H1 (cell line): ENCODE measurements around the gene KCNH1. TPM values are rescaled to one million over a fixed set of nuclear protein-coding genes. Genes with fewer than 3 reads are reported as not detected.

ENCODE experiments used
- CTCF ChIA-PET: fragments of 300-600 bp; sonication (Branson Sonifier 250); formaldehyde crosslinking; loops from one replicate; lab custom pipeline; 2021; ENCODE audit not compliant: partially characterized antibody; lab: Charles Lee
- POLR2A ChIA-PET: fragments of 300-600 bp; sonication (Branson Sonifier 250); formaldehyde crosslinking; loops from one replicate; lab custom pipeline; 2021; ENCODE audit warnings: inconsistent platforms; ENCODE audit not compliant: partially characterized antibody; lab: Charles Lee
- DNase-seq, 2 experiments: peaks; one replicate each; pipeline versions ENCODE4 v3.0.0 to v3.0.0-alpha.2; 2010 to 2022; ENCODE audit warnings: low spot score in 2 of 2, low read depth in 1 of 2, mixed read lengths in 1 of 2
- FAIRE-seq: peaks from 2 replicates; lab custom pipeline; 2011; peaks lifted over from hg19 to GRCh38; lab: Jason Lieb, UNC
- H2AFZ ChIP-seq: 2 replicates; pipeline ENCODE4 v1.8.1; 2012; ENCODE audit warnings: low read length, inconsistent platforms
- H2AK5ac ChIP-seq: 2 replicates; pipeline ENCODE4 v1.6.1; 2013; ENCODE audit warnings: low read depth, low read length
- H2BK120ac ChIP-seq: replicated peaks from 2 replicates; pipeline ENCODE3; 2013; ENCODE audit warnings: low read depth, low read length, inconsistent platforms
- H2BK12ac ChIP-seq: 2 replicates; pipeline ENCODE4 v1.6.1; 2013; ENCODE audit warnings: low read depth, low read length
- H2BK15ac ChIP-seq: 2 replicates; pipeline ENCODE4 v1.6.1; 2013; ENCODE audit warnings: low read length
- H2BK20ac ChIP-seq: 2 replicates; pipeline ENCODE4 v1.6.1; 2013; ENCODE audit warnings: low read length
- H2BK5ac ChIP-seq: 2 replicates; pipeline ENCODE4 v1.6.1; 2013; ENCODE audit warnings: low read depth, low read length
- H3K14ac ChIP-seq: 2 replicates; pipeline ENCODE4 v1.6.1; 2013; ENCODE audit warnings: inconsistent platforms; ENCODE audit not compliant: insufficient read length
- H3K18ac ChIP-seq: 2 replicates; pipeline ENCODE4 v1.6.1; 2013; ENCODE audit warnings: low read length; ENCODE audit errors: extremely low read depth
- H3K23ac ChIP-seq: 2 replicates; pipeline ENCODE4 v1.6.1; 2013; ENCODE audit warnings: inconsistent platforms; ENCODE audit not compliant: insufficient read length
- H3K23me2 ChIP-seq: 2 replicates; pipeline ENCODE4 v1.6.1; 2013; ENCODE audit warnings: low read depth, low read length
- H3K27ac ChIP-seq: 2 replicates; pipeline ENCODE4 v1.6.1; 2011; ENCODE audit warnings: low read depth, low read length, inconsistent platforms
- H3K27me3 ChIP-seq, 4 experiments: replicated peaks in 1 of 4; 1 replicate in 1 of 4; 2 replicates in 3 of 4; pipeline versions ENCODE4 v1.6.1 to v1.8.1; 2011 to 2013; ENCODE audit warnings: low read length in 3 of 4, mild to moderate bottlenecking in 3 of 4, inconsistent platforms in 2 of 4, mixed read lengths in 2 of 4, moderate library complexity in 1 of 4; ENCODE audit not compliant: control insufficient read depth in 3 of 4, insufficient read depth in 3 of 4; ENCODE audit errors: extremely low read depth in 1 of 4
- H3K36me3 ChIP-seq, 4 experiments: 2 replicates each; pipeline versions ENCODE4 v1.6.1 to v1.8.1; 2011 to 2013; ENCODE audit warnings: mild to moderate bottlenecking in 4 of 4, low read length in 3 of 4, moderate library complexity in 2 of 4, control low read depth in 1 of 4, inconsistent platforms in 1 of 4; ENCODE audit not compliant: insufficient read depth in 4 of 4, control insufficient read depth in 2 of 4
- H3K4ac ChIP-seq: replicated peaks from 2 replicates; pipeline ENCODE3; 2013; ENCODE audit warnings: low read length, low read depth, mixed read lengths, inconsistent platforms; ENCODE audit not compliant: insufficient read length
- H3K4me1 ChIP-seq, 4 experiments: replicated peaks in 1 of 4; 1 replicate in 1 of 4; 2 replicates in 3 of 4; pipeline versions ENCODE4 v1.6.1 to v1.8.1; 2011 to 2013; ENCODE audit warnings: low read length in 3 of 4, inconsistent platforms in 2 of 4, mixed read lengths in 1 of 4; ENCODE audit not compliant: insufficient read depth in 4 of 4, control insufficient read depth in 3 of 4
- H3K4me2 ChIP-seq, 2 experiments: 2 replicates each; pipeline versions ENCODE4 v1.6.1 to v1.8.1; 2011 to 2013; ENCODE audit warnings: low read depth in 2 of 2, low read length in 2 of 2, control low read depth in 1 of 2, inconsistent platforms in 1 of 2, mild to moderate bottlenecking in 1 of 2; ENCODE audit not compliant: insufficient read depth in 1 of 2
- H3K4me3 ChIP-seq, 4 experiments: fragments of 200-600, 300-600 bp in 1 of 4; sonication (generic), shearing (Covaris generic), sonication (Bioruptor Twin) in 1 of 4; 2 replicates each; pipeline versions ENCODE4 v1.5.1 to v1.8.1; 2011 to 2016; ENCODE audit warnings: low read length in 4 of 4, low read depth in 3 of 4, control low read depth in 2 of 4, inconsistent platforms in 2 of 4, mild to moderate bottlenecking in 2 of 4, mixed read lengths in 1 of 4, moderate library complexity in 1 of 4; ENCODE audit not compliant: insufficient read depth in 2 of 4; ENCODE audit errors: extremely low read depth in 1 of 4
- H3K56ac ChIP-seq: replicated peaks from 2 replicates; pipeline ENCODE3; 2013; ENCODE audit warnings: low read depth, mild to moderate bottlenecking, mixed read lengths, low read length, inconsistent platforms; ENCODE audit not compliant: insufficient read length
- H3K79me1 ChIP-seq: 2 replicates; pipeline ENCODE4 v1.6.1; 2013; ENCODE audit warnings: low read depth, low read length, control low read depth
- H3K79me2 ChIP-seq, 2 experiments: 2 replicates each; pipeline versions ENCODE4 v1.6.1 to v1.8.1; 2012 to 2013; ENCODE audit warnings: low read length in 2 of 2, mild to moderate bottlenecking in 2 of 2, inconsistent platforms in 1 of 2; ENCODE audit not compliant: insufficient read depth in 2 of 2, control insufficient read depth in 1 of 2
- H3K9ac ChIP-seq, 4 experiments: replicated peaks in 1 of 4; 1 replicate in 1 of 4; 2 replicates in 3 of 4; pipeline versions ENCODE4 v1.6.1 to v1.8.1; 2011 to 2013; ENCODE audit warnings: low read depth in 3 of 4, low read length in 3 of 4, control low read depth in 2 of 4, mild to moderate bottlenecking in 2 of 4, moderate library complexity in 2 of 4, inconsistent platforms in 1 of 4; ENCODE audit errors: extremely low read depth in 1 of 4
- H3K9me3 ChIP-seq, 2 experiments: 2 replicates each; pipeline versions ENCODE4 v1.6.1 to v1.8.1; 2012 to 2013; ENCODE audit warnings: mild to moderate bottlenecking in 2 of 2, moderate library complexity in 2 of 2, control low read depth in 1 of 2, inconsistent platforms in 1 of 2, low read depth in 1 of 2, low read length in 1 of 2, mixed read lengths in 1 of 2; ENCODE audit not compliant: insufficient read depth in 2 of 2
- H4K20me1 ChIP-seq, 2 experiments: replicated peaks in 1 of 2; 2 replicates each; pipeline versions ENCODE3 to v1.8.1; 2011 to 2013; ENCODE audit warnings: inconsistent platforms in 2 of 2, low read length in 2 of 2, mild to moderate bottlenecking in 1 of 2; ENCODE audit not compliant: insufficient read depth in 2 of 2, control insufficient read depth in 1 of 2
- H4K5ac ChIP-seq: 2 replicates; pipeline ENCODE4 v1.6.1; 2013; ENCODE audit warnings: low read length, low read depth, mixed read lengths, inconsistent platforms; ENCODE audit not compliant: insufficient read length
- H4K8ac ChIP-seq: 2 replicates; pipeline ENCODE4 v1.8.0; 2013; ENCODE audit warnings: mild to moderate bottlenecking, moderate library complexity, low read length, inconsistent platforms; ENCODE audit not compliant: insufficient read depth; ENCODE audit errors: extremely low read depth
- H4K91ac ChIP-seq: replicated peaks from 2 replicates; pipeline ENCODE3; 2013; ENCODE audit warnings: low read length, mixed read lengths, inconsistent platforms; ENCODE audit not compliant: insufficient read length
- ASH2L ChIP-seq: fragments of 200-600, 300-600 bp; sonication (generic); IDR thresholded peaks from one replicate; pipeline ENCODE4 v1.7.1; 2017; ENCODE audit warnings: low read length
- BACH1 ChIP-seq: IDR thresholded peaks from 2 replicates; pipeline ENCODE4 v1.6.1; 2012; ENCODE audit warnings: low read length, improper control_type of control experiment
- CBX8 ChIP-seq: fragments of 300-800, 300-1000 bp; sonication (generic); IDR thresholded peaks from 2 replicates; pipeline ENCODE4 v1.7.1; 2016; ENCODE audit warnings: low read depth, low read length, borderline replicate concordance
- CHD1 ChIP-seq: IDR thresholded peaks from 2 replicates; pipeline ENCODE4 v1.6.1; 2012; ENCODE audit warnings: low read depth, low read length, improper control_type of control experiment
- EGR1 ChIP-seq: IDR thresholded peaks from 2 replicates; pipeline ENCODE4 v1.6.1; 2011; ENCODE audit warnings: low read depth, low read length, borderline replicate concordance
- EZH2 ChIP-seq: fragments of 200-600 bp; sonication (generic); IDR thresholded peaks from 2 replicates; pipeline ENCODE4 v1.7.1; 2012; ENCODE audit warnings: low read depth, mild to moderate bottlenecking, moderate library complexity, low read length, inconsistent platforms; ENCODE audit not compliant: severe bottlenecking
- FOSL1 ChIP-seq: IDR thresholded peaks from 2 replicates; pipeline ENCODE4 v1.6.1; 2011; ENCODE audit warnings: mild to moderate bottlenecking, low read depth, low read length, moderate library complexity; ENCODE audit not compliant: insufficient read depth
- MAFK ChIP-seq: IDR thresholded peaks from 2 replicates; pipeline ENCODE4 v1.6.1; 2012; ENCODE audit warnings: low read depth, mild to moderate bottlenecking, improper control_type of control experiment, low read length
- POLR2AphosphoS5 ChIP-seq: IDR thresholded peaks from 2 replicates; pipeline ENCODE4 v1.6.1; 2011; ENCODE audit warnings: low read depth, low read length
- RBBP5 ChIP-seq: IDR thresholded peaks from 2 replicates; pipeline ENCODE4 v1.7.1; 2012; ENCODE audit warnings: low read depth, mild to moderate bottlenecking, inconsistent platforms, low read length, moderate library complexity, borderline replicate concordance
- SAP30 ChIP-seq: fragments of 300-600 bp; sonication (generic); IDR thresholded peaks from 2 replicates; pipeline ENCODE4 v1.7.1; 2012; ENCODE audit warnings: low read length, moderate library complexity, mild to moderate bottlenecking, inconsistent platforms; ENCODE audit not compliant: insufficient read depth, insufficient replicate concordance
- SIX5 ChIP-seq: IDR thresholded peaks from 2 replicates; pipeline ENCODE4 v1.6.1; 2011; ENCODE audit warnings: mild to moderate bottlenecking, low read depth, low read length
- YY1 ChIP-seq: IDR thresholded peaks from 2 replicates; pipeline ENCODE4 v1.6.1; 2011; ENCODE audit warnings: low read depth, mild to moderate bottlenecking, low read length
- WGBS, 2 experiments: shearing (Covaris generic) in 1 of 2; methylation state at CpG; one replicate each; pipeline versions ENCODE4 v1.1.6 to v1.1.7; 2013 to 2015; ENCODE audit warnings: low lambda C conversion rate in 2 of 2, mixed read lengths in 2 of 2, inconsistent platforms in 1 of 2, low coverage in 1 of 2, missing lambda C conversion rate in 1 of 2; ENCODE audit not compliant: insufficient replicate concordance in 2 of 2, insufficient coverage in 1 of 2, insufficient read length in 1 of 2; ENCODE audit errors: extremely low coverage in 1 of 2, missing lambda C conversion rate in 1 of 2; 5-methylcytosine and 5-hydroxymethylcytosine counted together
- polyA plus RNA-seq, 7 experiments: library from polyadenylated mRNA; depleted of rRNA in 3 of 7; stranded (reverse) in 5 of 7; unstranded in 2 of 7; fragments of >200 nt in 5 of 7; fragments of 200-250 nt in 2 of 7; gene quantifications; 1 replicate in 5 of 7; 2 replicates in 1 of 7; 4 replicates in 1 of 7; pipeline versions ENCODE4 v1.2.1 to v1.2.3, GENCODE V29; 2011 to 2013; ENCODE audit warnings: missing spikeins in 2 of 7, mixed read lengths in 2 of 7
- total RNA-seq: library from RNA; stranded (reverse); fragmentation: NEBNext Ultra II Directional; extraction: Animal tissue kit (Norgen Biotek cat#: 25700); gene quantifications from 2 replicates; pipeline ENCODE4 v1.2.1, GENCODE V29; 2021
- TF ChIP-seq, protein P1 (sequence below): IDR thresholded peaks from 2 replicates; pipeline ENCODE4 v1.6.1; 2012; ENCODE audit warnings: inconsistent platforms

The KCNH1 gene
- total and polyA plus RNA-seq, 2 of the 8 experiments (the other 6 are each of a cell fraction or from before 2014, with no cell fraction given) = 0.27 to 0.34 TPM

DNA sequence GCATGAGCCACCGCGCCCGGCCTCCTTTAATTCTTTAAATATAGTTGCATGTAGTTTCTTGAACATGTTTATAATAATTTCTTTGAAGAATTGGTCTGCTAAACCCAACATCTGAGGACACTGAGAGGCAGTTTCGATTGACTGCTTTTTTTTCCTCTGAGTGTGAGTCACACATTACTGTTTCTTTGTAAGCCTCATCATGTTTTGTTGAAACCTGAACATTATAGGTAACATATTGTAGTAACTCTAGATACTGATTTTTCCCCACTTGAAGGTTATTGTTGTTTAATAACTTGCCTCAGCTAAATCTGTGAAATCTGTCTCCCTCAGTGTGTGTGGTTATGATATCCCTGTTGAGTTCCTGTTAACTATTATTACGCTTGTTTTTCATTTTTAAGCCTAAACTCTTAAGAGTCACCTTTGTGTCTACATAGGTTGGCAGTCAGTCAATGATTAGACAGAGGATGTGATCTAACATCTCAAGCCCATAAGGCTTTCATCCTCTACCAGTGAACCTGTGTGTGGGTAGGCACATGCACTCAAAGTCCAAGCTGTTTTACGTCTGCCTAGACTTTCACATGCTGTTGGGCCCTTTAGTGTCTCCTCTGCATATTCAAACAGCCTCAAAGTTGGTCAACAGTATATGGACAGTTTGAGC lies 155.5 kb downstream of the KCNH1 start:
- Histone ChIP-seq H2AFZ (no peak overlapping the region), H4K91ac (no peak overlapping the region), H3K18ac (no peak overlapping the region), H3K4me1 (no peaks in the 10 kb centered on the region), H3K79me2 (no peaks in the 10 kb centered on the region), H3K23me2 (no peaks in the 10 kb centered on the region), H3K27me3 (no peaks in the 10 kb centered on the region), H2BK5ac (no peak overlapping the region), H3K27ac (no peak overlapping the region), H3K79me1 (no peaks in the 10 kb centered on the region), H3K4ac (no peak overlapping the region), H4K20me1 (no peaks in the 10 kb centered on the region), H3K56ac (no peak overlapping the region), H2BK120ac (no peak overlapping the region), H3K9ac (no peak overlapping the region), H2BK15ac (no peak overlapping the region), H3K9me3 (no peaks in the 10 kb centered on the region), H3K4me3 (no peak overlapping the region), H2BK20ac (no peak overlapping the region), H4K8ac (no peak overlapping the region), H3K14ac (no peak overlapping the region), H2AK5ac (no peak overlapping the region), H2BK12ac (no peak overlapping the region), H4K5ac (no peak overlapping the region), H3K4me2 (no peak overlapping the region), H3K23ac (no peak overlapping the region), H3K36me3 (no peaks in the 10 kb centered on the region)
- 90% methylated on average over 6 of the region's 6 CpGs; no CpG with 5 or more reads in 1 of the 2 experiments for WGBS, 2 experiments
- CTCF ChIA-PET = no interaction called here
- FAIRE-seq = no peak
- DNase-seq = no peak
- POLR2A ChIA-PET = interaction anchor here (0.6 kb wide), 1 partner anchor 649 kb away, joined by 4 read pairs; no protein-coding TSS in a partner anchor
- no peak for TF ChIP-seq SAP30
- no peak for TF ChIP-seq FOSL1
- no peak for TF ChIP-seq POLR2AphosphoS5
- no peak for TF ChIP-seq RBBP5
- TF ChIP-seq ASH2L = no peak
- TF ChIP-seq SIX5 = no peak
- TF ChIP-seq CHD1 = no peak
- TF ChIP-seq YY1 = no peak
- TF ChIP-seq, protein P1, sequence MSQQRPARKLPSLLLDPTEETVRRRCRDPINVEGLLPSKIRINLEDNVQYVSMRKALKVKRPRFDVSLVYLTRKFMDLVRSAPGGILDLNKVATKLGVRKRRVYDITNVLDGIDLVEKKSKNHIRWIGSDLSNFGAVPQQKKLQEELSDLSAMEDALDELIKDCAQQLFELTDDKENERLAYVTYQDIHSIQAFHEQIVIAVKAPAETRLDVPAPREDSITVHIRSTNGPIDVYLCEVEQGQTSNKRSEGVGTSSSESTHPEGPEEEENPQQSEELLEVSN = no peak
- TF ChIP-seq EGR1 = no peak
- no peak for TF ChIP-seq BACH1
- TF ChIP-seq MAFK = no peak
- no peak for TF ChIP-seq CBX8
- no peak for TF ChIP-seq EZH2
